Esophagus squamous epithelium (tissue), 5 donors: ENCODE results near the gene PLXDC2. TPM values are rescaled to one million over a fixed set of nuclear protein-coding genes. Genes with fewer than 3 reads are reported as not detected.

ENCODE experiments used
- DNase-seq: peaks from one replicate; lab custom pipeline; 2025; lab: John Stamatoyannopoulos, UW
- H3K27ac ChIP-seq, 4 donors: fragments of 200-600 bp; sonication (generic); one replicate each; pipeline ENCODE4 v1.5.1; 2016 to 2019; ENCODE audit warnings: mild to moderate bottlenecking in 1 of 4
- H3K27me3 ChIP-seq, 4 donors: fragments of 200-600 bp; sonication (generic); 1 replicate in 3 of 4; 2 replicates in 1 of 4; pipeline versions ENCODE4 v1.5.1 to v1.6.0; 2017 to 2021; ENCODE audit warnings: antibody characterized with exemption in 1 of 4
- H3K36me3 ChIP-seq, 3 donors: fragments of 200-600 bp; sonication (generic); one replicate each; pipeline ENCODE4 v1.5.1; 2016 to 2019
- H3K4me1 ChIP-seq, 3 donors: fragments of 200-600 bp; sonication (generic); one replicate each; pipeline ENCODE4 v1.5.1; 2017 to 2019
- H3K4me3 ChIP-seq, 4 donors: fragments of 200-600 bp; sonication (generic); 1 replicate in 3 of 4; 2 replicates in 1 of 4; pipeline ENCODE4 v1.5.1; 2016 to 2019; ENCODE audit warnings: mild to moderate bottlenecking in 2 of 4, moderate library complexity in 1 of 4
- H3K9me3 ChIP-seq, 3 donors: fragments of 200-600 bp; sonication (generic); one replicate each; pipeline ENCODE4 v1.5.1; 2016 to 2019
- POLR2A ChIP-seq, 4 donors: fragments of 450-650 bp; IDR thresholded peaks; one replicate each; pipeline ENCODE4 v1.6.1; 2017; ENCODE audit warnings: antibody characterized with exemption in 4 of 4, mild to moderate bottlenecking in 4 of 4, moderate library complexity in 3 of 4
- WGBS, 2 donors: methylation state at CpG; one replicate each; pipeline ENCODE4 v1.1.5; 2018; 5-methylcytosine and 5-hydroxymethylcytosine counted together
- intact Hi-C: fragments of 100-400 bp; cut with DNase I; formaldehyde crosslinking; loops from one replicate; pipeline ENCODE4 v1.15.0; 2022
- total RNA-seq, 4 donors: library from RNA; depleted of rRNA; stranded (reverse); fragments of >200 nt; gene quantifications; one replicate each; pipeline ENCODE4 v1.1.0, GENCODE V29; 2016
- TF ChIP-seq, protein P1 (sequence below), 6 experiments: fragments of 450-650 bp in 4 of 6; fragments of 200-600 bp in 2 of 6; sonication (generic) in 2 of 6; IDR thresholded peaks; one replicate each; pipeline ENCODE4 v1.5.1; 2016 to 2019; ENCODE audit warnings: antibody characterized with exemption in 6 of 6, mild to moderate bottlenecking in 4 of 6, moderate library complexity in 4 of 6
- donor health status: DM: yes; HTN: yes; CAD: no.

Gene PLXDC2
- total RNA-seq, 4 donors from 2014 or later, result 22.4 to 50.4 (median 36.9) TPM

DNA sequence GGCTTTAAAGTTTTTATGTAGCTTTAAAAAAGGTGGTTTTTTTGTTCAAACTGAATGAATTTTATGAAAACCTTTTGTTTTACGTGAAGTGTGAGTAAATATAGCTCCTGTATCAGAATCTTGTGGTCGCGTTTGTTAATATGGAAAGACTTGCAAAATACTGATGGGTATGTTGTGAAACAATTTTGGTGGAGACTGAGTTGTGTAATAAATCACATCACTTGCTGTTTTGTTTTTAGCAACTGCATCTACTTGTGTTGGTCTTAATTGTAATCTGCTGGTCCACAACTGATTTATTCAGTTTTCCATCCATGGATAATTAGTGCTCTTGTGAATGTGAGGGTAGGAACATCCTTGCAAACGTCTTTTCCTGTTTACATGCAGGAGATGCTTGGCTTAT lies 10.5 kb downstream of the PLXDC2 start:
- no peaks in the 10 kb centered on the region for H3K9me3 ChIP-seq
- H3K4me3 ChIP-seq, result no peak overlapping the region
- no peak for TF ChIP-seq POLR2A (IDR thresholded peaks at IDR 0.05)
- TF ChIP-seq, protein P1, sequence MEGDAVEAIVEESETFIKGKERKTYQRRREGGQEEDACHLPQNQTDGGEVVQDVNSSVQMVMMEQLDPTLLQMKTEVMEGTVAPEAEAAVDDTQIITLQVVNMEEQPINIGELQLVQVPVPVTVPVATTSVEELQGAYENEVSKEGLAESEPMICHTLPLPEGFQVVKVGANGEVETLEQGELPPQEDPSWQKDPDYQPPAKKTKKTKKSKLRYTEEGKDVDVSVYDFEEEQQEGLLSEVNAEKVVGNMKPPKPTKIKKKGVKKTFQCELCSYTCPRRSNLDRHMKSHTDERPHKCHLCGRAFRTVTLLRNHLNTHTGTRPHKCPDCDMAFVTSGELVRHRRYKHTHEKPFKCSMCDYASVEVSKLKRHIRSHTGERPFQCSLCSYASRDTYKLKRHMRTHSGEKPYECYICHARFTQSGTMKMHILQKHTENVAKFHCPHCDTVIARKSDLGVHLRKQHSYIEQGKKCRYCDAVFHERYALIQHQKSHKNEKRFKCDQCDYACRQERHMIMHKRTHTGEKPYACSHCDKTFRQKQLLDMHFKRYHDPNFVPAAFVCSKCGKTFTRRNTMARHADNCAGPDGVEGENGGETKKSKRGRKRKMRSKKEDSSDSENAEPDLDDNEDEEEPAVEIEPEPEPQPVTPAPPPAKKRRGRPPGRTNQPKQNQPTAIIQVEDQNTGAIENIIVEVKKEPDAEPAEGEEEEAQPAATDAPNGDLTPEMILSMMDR (IDR thresholded peaks at IDR 0.05), result no peak
- DNase-seq, result no peak
- WGBS, 2 donors, result 46 to 57% methylated on average over 4 of the region's 4 CpGs
- H3K27me3 ChIP-seq, result no peaks in the 10 kb centered on the region
- H3K36me3 ChIP-seq, result peaks cover 0 to 7% (median 0%) of the 10 kb centered on the region in 3 donors
- H3K4me1 ChIP-seq, result peaks cover 0 to 42% (median 6%) of the 10 kb centered on the region in 3 donors
- intact Hi-C loops, result no loop called here
- peak overlapping the region in 3 of 4 donors; percentile 51 to 61 (median 59) for H3K27ac ChIP-seq

DNA sequence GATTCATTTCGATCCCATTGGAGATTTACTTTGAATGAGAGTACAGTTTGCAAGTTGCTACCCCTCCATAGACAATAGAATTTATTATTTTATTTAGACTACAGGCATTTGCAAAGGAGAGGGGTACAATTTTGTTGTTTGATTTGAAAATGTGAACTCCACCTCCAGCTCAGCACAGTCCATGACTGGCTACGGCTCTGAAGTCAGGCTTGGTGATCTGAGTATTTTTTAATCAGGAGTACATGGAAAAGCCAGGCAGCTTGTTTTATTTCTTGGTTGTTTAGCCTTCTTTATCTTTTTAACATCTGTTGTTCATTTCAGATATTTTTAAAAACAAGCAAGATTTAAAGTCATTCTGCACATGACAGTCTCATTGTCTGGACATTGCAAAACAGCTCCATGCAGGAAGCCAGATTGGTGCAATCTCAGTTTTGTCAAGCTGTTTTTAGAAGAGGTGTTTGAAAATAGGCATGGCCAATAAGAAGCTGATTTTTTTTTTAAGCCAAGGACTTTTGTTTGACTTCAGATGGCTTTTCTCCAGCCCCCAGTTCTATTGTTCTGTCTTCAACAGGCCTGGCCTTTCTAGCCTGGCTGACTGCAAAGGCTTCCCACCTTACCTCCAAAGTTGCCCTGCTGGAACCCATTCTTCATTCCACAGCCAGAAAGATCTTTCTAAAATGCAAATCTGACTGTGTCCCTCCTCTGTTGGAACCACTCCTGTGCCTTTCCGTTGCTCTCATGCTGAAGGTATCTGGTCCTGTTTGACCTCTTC lies 12.2 kb downstream of the PLXDC2 start:
- TF ChIP-seq, protein P1 (IDR thresholded peaks at IDR 0.05), result no peak
- no peak for TF ChIP-seq POLR2A (IDR thresholded peaks at IDR 0.05)
- no peaks in the 10 kb centered on the region for H3K9me3 ChIP-seq
- 64 to 70% methylated on average over 3 of the region's 3 CpGs for WGBS, 2 donors
- H3K36me3 ChIP-seq, result peaks cover 0 to 3% (median 0%) of the 10 kb centered on the region in 3 donors
- no peaks in the 10 kb centered on the region for H3K27me3 ChIP-seq
- no peak overlapping the region for H3K4me3 ChIP-seq
- peak overlapping the region in 3 of 4 donors; percentile 35 to 68 (median 61) for H3K27ac ChIP-seq
- intact Hi-C loops, result no loop called here
- DNase-seq, result no peak
- H3K4me1 ChIP-seq, result peaks cover 0 to 57% (median 8%) of the 10 kb centered on the region in 3 donors

DNA sequence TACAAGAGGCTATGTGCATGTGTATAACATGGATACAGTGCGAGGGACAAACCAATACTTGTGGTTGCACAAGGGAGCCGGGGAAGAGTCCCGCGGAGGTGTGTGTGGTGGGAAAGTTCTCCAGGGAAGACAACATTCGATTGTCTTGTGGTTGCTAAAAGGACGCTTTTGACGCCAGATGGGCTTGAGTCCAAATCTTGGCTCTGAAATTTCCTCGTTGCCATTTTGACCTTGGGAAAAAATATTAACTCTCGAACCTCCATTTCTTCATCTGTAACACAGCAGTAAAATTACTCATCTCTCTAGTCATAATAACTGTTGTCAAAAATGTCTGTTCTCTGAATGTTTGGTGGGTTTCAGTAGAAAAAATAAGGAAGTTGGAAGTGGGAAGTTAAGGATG lies 16.5 kb downstream of the PLXDC2 start:
- Histone ChIP-seq H3K9me3 (no peaks in the 10 kb centered on the region), H3K36me3 (no peaks in the 10 kb centered on the region), H3K27me3 (no peaks in the 10 kb centered on the region), H3K27ac (peak overlapping the region; percentile 47 to 78 (median 66)), H3K4me1 (peaks cover 0 to 72% (median 15%) of the 10 kb centered on the region in 3 donors), H3K4me3 (no peak overlapping the region)
- no peak for DNase-seq
- 21 to 25% methylated on average over 9 of the region's 9 CpGs for WGBS, 2 donors
- intact Hi-C loops, result loop anchor here (10.0 kb wide), 1 partner anchor 92 kb away; no protein-coding TSS in a partner anchor
- no peak for TF ChIP-seq POLR2A (IDR thresholded peaks at IDR 0.05)
- TF ChIP-seq, protein P1 (IDR thresholded peaks at IDR 0.05), result no peak

DNA sequence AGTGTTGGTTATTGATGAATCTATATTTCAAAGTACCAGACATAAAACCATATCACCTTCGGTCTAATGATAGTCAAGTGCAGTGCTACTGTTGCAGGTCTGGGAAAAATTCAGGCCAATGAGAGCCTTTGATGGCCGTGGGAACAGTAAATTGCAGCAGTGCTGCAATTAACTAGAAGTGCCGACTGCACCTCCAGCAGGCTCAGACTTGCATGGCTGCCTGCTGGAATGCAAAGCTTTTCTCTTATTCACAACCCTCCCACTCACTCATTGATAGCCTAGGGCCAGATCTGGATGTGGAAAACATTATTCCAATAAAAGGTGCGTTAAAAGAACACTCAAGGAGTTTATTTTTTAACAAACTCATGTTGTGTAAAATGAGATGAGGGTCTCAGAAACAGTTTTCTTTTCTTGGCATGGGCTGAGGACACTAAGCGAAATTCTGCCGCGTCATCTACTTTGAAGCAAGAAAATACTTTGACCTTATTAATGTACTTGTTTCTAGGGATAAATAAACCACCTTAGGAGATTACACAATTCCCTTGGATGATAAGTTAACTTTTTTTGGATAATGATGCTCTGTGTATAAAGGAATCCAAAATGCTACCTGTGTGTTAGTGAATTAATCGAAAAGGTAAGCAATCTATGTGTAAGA lies 17.1 kb downstream of the PLXDC2 start:
- no peak for DNase-seq

More for the DNA sequence above, 17.1 kb downstream of the PLXDC2 start:
- H3K27ac ChIP-seq, result peak overlapping the region; percentile 47 to 78 (median 66)
- 38 to 40% methylated on average over 8 of the region's 8 CpGs for WGBS, 2 donors
- no peak overlapping the region for H3K4me3 ChIP-seq
- intact Hi-C loops, result loop anchor here (10.0 kb wide), 1 partner anchor 92 kb away; no protein-coding TSS in a partner anchor
- TF ChIP-seq, protein P1 (IDR thresholded peaks at IDR 0.05), result no peak
- no peak for TF ChIP-seq POLR2A (IDR thresholded peaks at IDR 0.05)
- no peaks in the 10 kb centered on the region for H3K27me3 ChIP-seq
- no peaks in the 10 kb centered on the region for H3K9me3 ChIP-seq
- H3K36me3 ChIP-seq, result no peaks in the 10 kb centered on the region
- H3K4me1 ChIP-seq, result peaks cover 0 to 72% (median 12%) of the 10 kb centered on the region in 3 donors
